ENCODE measurements around the gene ZGLP1.

ZGLP1 gene

GRCh38 chr19:10295847-10296591, 13.6 kb downstream of the ZGLP1 start:
- Mint-ChIP-seq H3K4me1 (peaks cover 11% of the 10 kb centered on the region), H3K36me3 (ENCODE audit: low read depth) (no peaks in the 10 kb centered on the region), H3K4me3 (peak overlapping the region; percentile 63), H3K9me3 (no peaks in the 10 kb centered on the region), H3K27ac (no peak overlapping the region), H3K27me3 (ENCODE audit: low read depth, poor library complexity) (peaks cover 89% of the 10 kb centered on the region)
- peak; percentile 72 for DNase-seq
- no peak for TF ChIP-seq CTCF (IDR thresholded peaks at IDR 0.05)

- no peaks in the 10 kb centered on the region for H3K9me3 Mint-ChIP-seq
- peak; percentile 51 for DNase-seq
- peaks cover 16% of the 10 kb centered on the region for H3K4me1 Mint-ChIP-seq
- no peak for TF ChIP-seq CTCF (IDR thresholded peaks at IDR 0.05)
- H3K27me3 Mint-ChIP-seq (ENCODE audit: low read depth, poor library complexity) = peaks cover 96% of the 10 kb centered on the region
- peak overlapping the region; percentile 63 for H3K4me3 Mint-ChIP-seq
- H3K27ac Mint-ChIP-seq = no peak overlapping the region
- no peaks in the 10 kb centered on the region for H3K36me3 Mint-ChIP-seq (ENCODE audit: low read depth)
Observed at GRCh38 chr19:10295305-10295846, 14.2 kb downstream of the ZGLP1 start.

- Mint-ChIP-seq H3K4me3 (peak overlapping the region; percentile 36), H3K27me3 (ENCODE audit: low read depth, poor library complexity) (peaks cover 99% of the 10 kb centered on the region), H3K36me3 (ENCODE audit: low read depth) (no peaks in the 10 kb centered on the region), H3K9me3 (no peaks in the 10 kb centered on the region), H3K4me1 (peaks cover 19% of the 10 kb centered on the region), H3K27ac (no peak overlapping the region)
- DNase-seq = peak; percentile 65
- TF ChIP-seq CTCF (IDR thresholded peaks at IDR 0.05) = no peak
Observed at GRCh38 chr19:10294368-10294697, 15.3 kb downstream of the ZGLP1 start.

- no peak for DNase-seq
- Mint-ChIP-seq H3K27ac (no peak overlapping the region), H3K36me3 (ENCODE audit: low read depth) (no peaks in the 10 kb centered on the region), H3K4me3 (no peak overlapping the region), H3K27me3 (ENCODE audit: low read depth, poor library complexity) (peaks cover 99% of the 10 kb centered on the region), H3K9me3 (no peaks in the 10 kb centered on the region), H3K4me1 (peaks cover 21% of the 10 kb centered on the region)
- TF ChIP-seq CTCF (IDR thresholded peaks at IDR 0.05) = no peak
Observed at GRCh38 chr19:10293637-10294367, 15.8 kb downstream of the ZGLP1 start.

- Mint-ChIP-seq H3K4me3 (peak overlapping the region; percentile 65), H3K36me3 (ENCODE audit: low read depth) (no peaks in the 10 kb centered on the region), H3K27me3 (ENCODE audit: low read depth, poor library complexity) (peaks cover 100% of the 10 kb centered on the region), H3K4me1 (peaks cover 26% of the 10 kb centered on the region), H3K9me3 (no peaks in the 10 kb centered on the region), H3K27ac (no peak overlapping the region)
- DNase-seq = peak; percentile 29
- TF ChIP-seq CTCF (IDR thresholded peaks at IDR 0.05) = no peak
Observed at GRCh38 chr19:10292789-10293636, 16.6 kb downstream of the ZGLP1 start.

Data from nephron progenitor cell (in vitro differentiated cells).